ENCODE results near the gene ANAPC16.
A peak's percentile ranks its signal among the peaks of the same experiment; 100 is the strongest.
"Not testable (repeated sequence)": the region's sequence is repeated elsewhere in the genome, so short reads cannot be mapped to it uniquely, and the experiment has no call there.

Gene ANAPC16

GRCh38 chr10:72265990-72266865 is 50.4 kb downstream of the ANAPC16 start:
- DNase-seq, result no peak

- DNase-seq, result no peak
Observed at GRCh38 chr10:72267381-72267780, 51.6 kb downstream of the ANAPC16 start.

DNA sequence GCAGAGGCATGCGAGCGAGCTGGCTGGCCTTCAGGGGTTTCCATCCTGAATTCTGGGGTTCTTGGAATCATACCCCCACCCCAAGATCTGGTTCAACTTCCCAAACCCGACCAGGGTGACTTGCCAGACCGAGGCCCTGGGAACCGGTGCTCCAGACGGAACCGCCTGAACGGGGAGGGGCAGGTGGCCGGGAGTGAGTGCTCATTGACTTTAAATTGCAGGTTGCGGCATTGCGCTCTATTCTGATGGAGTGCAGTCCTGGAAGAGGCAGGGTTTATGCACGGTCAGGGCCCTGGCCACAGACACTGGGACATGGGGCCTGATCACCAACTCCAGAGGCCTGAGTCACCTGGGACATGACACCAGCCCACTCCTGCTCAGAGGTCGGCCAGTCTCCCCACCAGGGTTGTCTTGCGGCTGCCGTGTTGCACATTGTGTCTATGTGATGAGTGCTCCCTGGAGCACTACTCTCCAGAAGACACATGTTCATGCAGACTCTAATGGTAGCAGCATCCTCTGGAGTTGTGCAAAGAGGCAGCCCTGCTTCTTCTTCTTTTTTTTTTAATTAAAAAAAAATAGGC is 52.1 kb downstream of the ANAPC16 start:
- DNase-seq, result no peak

- not testable (repeated sequence) for DNase-seq
Observed at GRCh38 chr10:72268475-72269200, 52.8 kb downstream of the ANAPC16 start.

- DNase-seq, result no peak
Observed at GRCh38 chr10:72270607-72271281, 54.9 kb downstream of the ANAPC16 start.

- peak; percentile 84 for DNase-seq
Observed at GRCh38 chr10:72272689-72273409, 57.0 kb downstream of the ANAPC16 start.

GRCh38 chr10:72273410-72274212 is 57.8 kb downstream of the ANAPC16 start, which contains the start of gene DDIT4:
Gene DDIT4 (plus strand): TSS chr10:72273924. CDS start chr10:72274217, 293 bp downstream.
- peak; percentile 97 for DNase-seq

- DNase-seq, result no peak
Observed at GRCh38 chr10:72274213-72274729, 58.5 kb downstream of the ANAPC16 start.

- peak; percentile 53 for DNase-seq
Observed at GRCh38 chr10:72274730-72275350, 59.0 kb downstream of the ANAPC16 start.

GRCh38 chr10:72275351-72276012 is 59.7 kb downstream of the ANAPC16 start:
- no peak for DNase-seq

DNA sequence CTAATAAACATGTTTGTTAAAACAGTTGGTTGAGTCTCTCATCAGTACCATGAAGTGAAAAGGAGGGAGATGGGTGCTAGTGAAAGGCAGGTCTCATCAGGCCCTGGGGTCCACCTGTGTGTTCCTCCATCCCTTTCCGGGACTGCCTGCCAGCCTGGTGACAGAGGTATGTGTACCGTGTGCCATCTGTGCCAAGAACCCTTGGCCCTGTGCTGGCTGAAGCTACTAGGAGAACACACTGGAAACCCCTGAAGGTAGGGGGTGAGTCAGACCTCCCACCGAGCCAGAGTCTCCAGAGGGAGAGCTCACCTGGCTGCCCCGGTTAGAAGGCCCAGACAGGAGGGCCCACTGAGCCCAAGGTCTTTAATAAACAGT is 60.2 kb downstream of the ANAPC16 start:
- no peak for DNase-seq

- DNase-seq, result no peak
Observed at GRCh38 chr10:72276421-72277339, 60.9 kb downstream of the ANAPC16 start.

DNA sequence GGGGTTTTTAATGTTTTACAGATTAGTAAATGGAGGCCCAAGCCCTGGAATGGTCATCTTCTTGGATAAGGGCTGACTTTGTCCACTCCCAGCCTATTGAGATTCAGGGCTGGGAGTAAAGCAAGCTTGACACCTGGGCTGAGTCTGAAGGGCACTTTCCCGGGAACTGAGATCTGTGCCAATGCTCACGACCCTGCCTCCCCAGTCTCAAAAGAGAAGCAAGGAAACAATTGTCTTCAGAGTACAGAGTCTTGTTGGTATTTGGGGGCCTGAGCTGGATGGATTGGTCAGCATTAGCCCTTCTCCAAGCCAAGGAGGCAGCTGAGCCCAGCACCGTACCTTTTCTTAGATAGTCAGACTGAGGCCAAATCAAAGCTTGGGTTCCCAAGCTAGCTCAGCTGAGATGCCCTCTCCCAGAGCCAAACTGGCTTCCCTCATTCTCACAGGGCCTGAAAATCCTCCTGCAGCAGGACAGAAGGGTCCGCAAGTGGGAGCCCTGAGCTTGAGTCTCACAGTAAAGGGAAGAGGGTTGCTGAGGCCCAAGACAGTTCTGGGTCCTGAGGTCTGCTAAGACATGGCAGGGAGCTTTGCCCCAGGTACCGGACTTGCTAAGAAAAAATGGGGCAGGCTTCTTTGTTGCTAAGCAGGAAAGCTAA is 61.7 kb downstream of the ANAPC16 start:
- DNase-seq, result no peak

DNA sequence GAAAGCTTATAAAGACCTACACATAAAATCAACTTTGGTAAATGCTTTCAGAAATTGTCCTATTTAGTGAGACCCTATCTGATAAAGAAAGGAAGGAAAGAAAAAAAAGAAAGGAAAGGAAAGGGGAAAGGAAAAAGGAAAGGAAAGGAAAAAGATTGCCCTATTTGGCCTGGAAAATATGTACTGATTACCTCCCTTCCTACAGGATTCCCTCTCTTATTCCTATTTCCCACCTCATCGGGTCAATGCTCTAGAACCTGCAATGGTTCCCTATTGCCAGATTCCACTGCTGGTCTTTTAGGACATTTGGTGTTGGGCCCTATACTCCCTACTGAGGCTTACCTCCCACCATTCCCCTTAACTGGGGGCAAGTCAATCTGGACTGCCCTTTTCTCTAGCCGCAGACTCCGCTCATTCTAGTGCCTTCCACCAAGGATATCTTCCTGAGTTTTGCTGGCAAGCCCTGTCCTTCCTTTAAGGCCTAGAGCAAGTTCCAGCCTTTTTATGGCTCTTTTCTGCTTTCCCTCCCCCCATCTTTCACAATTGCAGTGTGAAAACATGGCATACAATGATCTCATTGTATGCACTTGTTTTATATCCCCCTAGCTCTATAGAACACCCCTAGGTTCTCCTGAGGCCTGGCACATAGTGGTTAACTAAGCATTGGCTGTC is 62.3 kb downstream of the ANAPC16 start:
- no peak for DNase-seq

DNA sequence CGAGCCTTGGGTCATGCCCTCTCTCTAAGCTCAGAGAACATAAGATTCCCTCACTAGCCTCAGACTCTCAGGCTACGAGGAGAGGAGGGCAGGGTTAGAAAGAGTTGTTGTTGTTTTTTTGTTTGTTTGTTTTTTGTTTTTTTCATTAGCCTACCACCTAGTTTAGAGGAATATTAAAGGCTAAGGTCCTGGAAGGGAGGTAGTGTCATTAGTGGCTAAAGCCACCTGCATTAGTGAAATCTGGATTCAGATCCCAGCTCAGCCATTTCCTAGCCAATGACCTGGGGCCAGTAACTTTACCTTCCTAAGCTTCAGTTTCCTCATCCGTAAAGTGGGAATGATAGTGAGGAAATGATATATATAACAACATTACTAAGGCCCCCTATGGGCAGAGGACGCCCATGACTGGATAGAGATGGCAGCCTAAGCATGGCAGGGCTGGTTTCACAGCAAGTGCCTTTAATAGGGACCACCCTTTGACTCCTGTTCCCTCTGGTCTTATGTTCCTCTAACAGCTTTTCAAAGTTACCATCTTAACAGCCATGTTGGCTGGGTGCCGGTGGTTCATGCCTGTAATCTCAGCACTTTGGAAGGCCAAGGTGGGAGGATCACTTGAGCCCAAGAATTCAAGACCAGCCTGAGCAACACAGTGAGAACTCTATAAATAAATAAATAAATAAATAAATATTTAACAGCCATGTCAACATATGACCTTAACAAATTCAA is 63.0 kb downstream of the ANAPC16 start:
- no peak for DNase-seq

- not testable (repeated sequence) for DNase-seq
Observed at GRCh38 chr10:72279587-72279986, 63.8 kb downstream of the ANAPC16 start.

DNA sequence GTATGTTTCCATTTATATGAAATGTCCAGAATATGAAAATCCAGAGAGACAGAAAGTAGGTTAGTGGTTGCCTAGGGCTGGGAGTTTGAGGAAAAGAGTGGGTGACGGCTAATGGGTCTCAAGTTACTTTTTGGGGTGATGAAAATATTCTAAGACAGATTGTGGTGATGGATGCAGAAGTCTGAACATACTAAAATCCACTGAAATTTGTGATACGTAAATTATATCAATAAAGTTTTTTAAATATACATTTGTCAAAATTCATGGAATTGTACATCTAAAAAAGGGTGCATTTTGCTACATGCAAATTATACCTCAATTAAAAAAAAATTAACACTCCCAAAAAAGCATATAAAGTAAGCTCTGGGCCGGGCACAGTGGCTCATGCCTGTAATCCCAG is 67.3 kb downstream of the ANAPC16 start:
- DNase-seq, result no peak
